PC-3 (cell line): ENCODE data around the gene ZNF546. TPM values are rescaled to one million over a fixed set of nuclear protein-coding genes. Genes with fewer than 3 reads are reported as not detected.

Source experiments
- ATAC-seq: fragments of 200-7000 bp; cut with Tn5 transposase; 2 replicates; pipeline ENCODE4 v1.9.1; 2020; ENCODE audit warnings: mild to moderate bottlenecking, moderate library complexity
- BruUV-seq: library from RNA; stranded (reverse); fragments of 400-500 nt; replicated peaks from 2 replicates; lab custom pipeline; 2021; lab: Mats Ljungman, UMichigan
- CTCF ChIA-PET: fragments of 300-600 bp; sonication (Branson Sonifier 250); formaldehyde crosslinking; loops from one replicate; lab custom pipeline; 2022; ENCODE audit warnings: antibody characterized with exemption; lab: Charles Lee
- POLR2A ChIA-PET: fragments of 300-600 bp; sonication (Branson Sonifier 250); formaldehyde crosslinking; loops from one replicate; lab custom pipeline; 2022; ENCODE audit warnings: antibody characterized with exemption; ENCODE audit not compliant: unreplicated experiment; lab: Charles Lee
- DNase-seq: peaks from one replicate; pipeline ENCODE4 v3.0.0-alpha.2; 2015
- H2AFZ ChIP-seq: fragments of 300-600 bp; sonication (generic); 2 replicates; pipeline ENCODE4 v1.6.0; 2016; ENCODE audit warnings: antibody characterized with exemption, low read length
- H3F3A ChIP-seq: fragments of 300-600 bp; sonication (generic); one replicate; pipeline ENCODE4 v1.6.0; 2017; ENCODE audit warnings: antibody characterized with exemption, low read length, control low read depth, mild to moderate bottlenecking; ENCODE audit not compliant: unreplicated experiment
- H3K27ac ChIP-seq: fragments of 300-600 bp; sonication (generic); 2 replicates; pipeline ENCODE4 v1.5.1; 2016; ENCODE audit warnings: mild to moderate bottlenecking, low read length
- H3K27me3 ChIP-seq: fragments of 300-600 bp; sonication (generic); 2 replicates; pipeline ENCODE4 v1.6.1; 2016; ENCODE audit warnings: low read length, mixed read lengths
- H3K36me3 ChIP-seq: fragments of 300-600 bp; sonication (generic); 2 replicates; pipeline ENCODE4 v1.6.1; 2016; ENCODE audit warnings: low read depth, mixed run types, low read length, mixed read lengths
- H3K4me1 ChIP-seq: fragments of 300-600 bp; sonication (generic); 2 replicates; pipeline ENCODE4 v1.5.1; 2016; ENCODE audit warnings: low read length; ENCODE audit not compliant: insufficient read depth
- H3K4me2 ChIP-seq: fragments of 300-600 bp; sonication (generic); 2 replicates; pipeline ENCODE4 v1.6.0; 2016; ENCODE audit warnings: low read length
- H3K4me3 ChIP-seq: fragments of 300-600 bp; sonication (generic); 2 replicates; pipeline ENCODE4 v1.5.1; 2016; ENCODE audit warnings: mild to moderate bottlenecking, low read length, mixed read lengths
- H3K79me2 ChIP-seq: fragments of 300-600 bp; sonication (generic); 2 replicates; pipeline ENCODE4 v1.6.1; 2017; ENCODE audit warnings: low read length, mixed read lengths
- H3K9ac ChIP-seq: fragments of 300-600 bp; sonication (generic); 2 replicates; pipeline ENCODE4 v1.6.0; 2016; ENCODE audit warnings: mild to moderate bottlenecking, low read length
- H3K9me2 ChIP-seq: fragments of 300-600 bp; sonication (generic); replicated peaks from 2 replicates; pipeline ENCODE4 v1.6.1; 2016; ENCODE audit warnings: mixed run types, low read length, mixed read lengths
- H3K9me3 ChIP-seq: fragments of 300-600 bp; sonication (generic); 2 replicates; pipeline ENCODE4 v1.6.1; 2016; ENCODE audit warnings: low read length, mixed read lengths
- H4K20me1 ChIP-seq: fragments of 300-600 bp; sonication (generic); 2 replicates; pipeline ENCODE4 v1.6.1; 2016; ENCODE audit warnings: low read length, mixed read lengths
- CTCF ChIP-seq: fragments of 300-600 bp; sonication (generic); conservative IDR thresholded peaks from 2 replicates; pipeline ENCODE4 v1.5.1; 2017; ENCODE audit warnings: antibody characterized with exemption, low read depth, mild to moderate bottlenecking, low read length
- EZH2 ChIP-seq: fragments of 300-600 bp; sonication (generic); IDR thresholded peaks from one replicate; pipeline ENCODE4 v1.6.1; 2017; ENCODE audit warnings: antibody characterized with exemption, mild to moderate bottlenecking, low read length; ENCODE audit not compliant: unreplicated experiment
- EZH2phosphoT487 ChIP-seq: fragments of 300-600 bp; sonication (generic); IDR thresholded peaks from 2 replicates; pipeline ENCODE4 v1.6.1; 2018; ENCODE audit warnings: mild to moderate bottlenecking, antibody characterized with exemption, low read length, borderline replicate concordance
- intact Hi-C: fragments of 100-400 bp; cut with micrococcal nuclease; formaldehyde crosslinking; loops from 2 replicates; pipeline ENCODE4 v1.9.0; 2023
- total RNA-seq: library from RNA; depleted of rRNA; stranded (reverse); fragments of >200 nt; gene quantifications from 2 replicates; pipeline ENCODE4 v1.2.3, GENCODE V29; 2014; rRNA removed

The ZNF546 gene
- total RNA-seq, 1 experiment from 2014 or later = 2.5 TPM

- Histone ChIP-seq H4K20me1 (no peaks in the 10 kb centered on the region), H2AFZ (no peak overlapping the region), H3K27me3 (no peaks in the 10 kb centered on the region), H3K27ac (no peak overlapping the region), H3K9ac (no peak overlapping the region), H3F3A (no peaks in the 10 kb centered on the region), H3K36me3 (peaks cover 16% of the 10 kb centered on the region), H3K4me2 (no peak overlapping the region), H3K4me3 (no peak overlapping the region), H3K9me3 (no peaks in the 10 kb centered on the region), H3K79me2 (no peaks in the 10 kb centered on the region), H3K9me2 (no peaks in the 10 kb centered on the region), H3K4me1 (no peaks in the 10 kb centered on the region)
- intact Hi-C loops = no loop called here
- BruUV-seq = no TSS peak
- CTCF ChIA-PET = no interaction called here
- DNase-seq = no peak
- ATAC-seq = no peak
- TF ChIP-seq EZH2 (no peak), CTCF (no peak), EZH2phosphoT487 (no peak)
- POLR2A ChIA-PET = no interaction called here
Observed at GRCh38 chr19:40070058-40070457, 73.2 kb downstream of the ZNF546 start.

Other genes starting within 250 kb of the ZNF546 start
- not detected in 2 replicates for gene LEUTX, start 218.2 kb upstream of the ZNF546 start, total RNA-seq
- gene DYRK1B, start 162.9 kb upstream of the ZNF546 start, total RNA-seq = 2.4 and 2.8 TPM in 2 replicates
- 186 and 270 TPM in 2 replicates for gene FBL, start 150.7 kb upstream of the ZNF546 start, total RNA-seq
- 0.52 and 0.80 TPM in 2 replicates for gene FCGBP, start 62.4 kb upstream of the ZNF546 start, total RNA-seq
- gene PSMC4, start 25.9 kb upstream of the ZNF546 start, total RNA-seq = 241 and 258 TPM in 2 replicates
- gene ZNF780B, start 59.2 kb downstream of the ZNF546 start, total RNA-seq = 7.1 and 8.5 TPM in 2 replicates
- gene ZNF780A, start 93.9 kb downstream of the ZNF546 start, total RNA-seq = 3.3 and 9.0 TPM in 2 replicates
- gene MAP3K10, start 194.4 kb downstream of the ZNF546 start, total RNA-seq = 11.2 and 13.0 TPM in 2 replicates
- 0.15 and 0.17 TPM in 2 replicates for gene TTC9B, start 221.3 kb downstream of the ZNF546 start, total RNA-seq
- not detected in 2 replicates for gene CCNP, start 229.6 kb downstream of the ZNF546 start, total RNA-seq